ENCODE data around the gene ZNF256.

DNA sequence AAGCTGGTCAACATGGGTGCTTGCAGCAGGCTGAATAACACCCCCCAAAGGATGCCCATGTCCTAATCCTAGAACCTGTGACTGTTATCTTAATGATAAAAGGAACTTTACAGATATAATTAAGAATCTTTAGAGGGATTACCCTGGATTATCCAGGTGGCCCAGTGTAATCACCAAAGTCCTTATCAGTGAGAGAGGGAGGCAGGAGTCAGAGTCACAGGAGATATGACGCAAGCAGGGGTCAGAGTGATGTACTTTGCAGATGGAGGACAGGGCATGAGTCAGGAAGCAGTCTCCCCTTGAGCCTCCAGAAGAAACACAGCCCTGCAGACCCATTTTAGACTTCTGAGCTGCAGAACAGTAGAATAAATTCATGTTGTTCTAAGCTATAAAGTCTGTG, 45.3 kb upstream of the ZNF256 start:
- TF ChIP-seq CTCF (IDR thresholded peaks at IDR 0.05) (no peak), EZH2 (IDR thresholded peaks at IDR 0.05) (no peak), EZH2phosphoT487 (IDR thresholded peaks at IDR 0.05) (no peak)
